ENCODE data around the gene PAPLN. TPM values are rescaled to one million over a fixed set of nuclear protein-coding genes. Genes with fewer than 3 reads are reported as not detected.

Gene PAPLN
- polyA plus RNA-seq, 1 experiment: 1.0 TPM

GRCh38 chr14:73269729-73270531 is 32.6 kb downstream of the PAPLN start:
- no peak for DNase-seq (ENCODE audit: low read depth)
- ChIA-PET POLR2A (no interaction called here), CTCF (interaction anchor here (1.5 kb wide), 1 partner anchor 202 kb away, joined by 7 read pairs; no protein-coding TSS in a partner anchor)
- H3K4me3 ChIP-seq (ENCODE audit: low read depth, low read length): peak overlapping the region; percentile 36
- no peaks in the 10 kb centered on the region for H3K27me3 ChIP-seq (ENCODE audit: control insufficient read depth, insufficient read depth, low read length)
- H3K36me3 ChIP-seq (ENCODE audit: control insufficient read depth, insufficient read depth, low read length): peaks cover 4% of the 10 kb centered on the region
- TF ChIP-seq CTCF (IDR thresholded peaks at IDR 0.05; ENCODE audit: insufficient read depth, low read depth, low read length): no peak

- peaks cover 14% of the 10 kb centered on the region for H3K36me3 ChIP-seq (ENCODE audit: control insufficient read depth, insufficient read depth, low read length)
- H3K4me3 ChIP-seq (ENCODE audit: low read depth, low read length): no peak overlapping the region
- no peaks in the 10 kb centered on the region for H3K27me3 ChIP-seq (ENCODE audit: control insufficient read depth, insufficient read depth, low read length)
- no peak for TF ChIP-seq CTCF (IDR thresholded peaks at IDR 0.05; ENCODE audit: insufficient read depth, low read depth, low read length)
- ChIA-PET POLR2A (no interaction called here), CTCF (interaction anchor here (0.6 to 2.6 kb wide), 4 partner anchors 10 to 199 kb away, joined by 3 to 6 read pairs (median 4); no protein-coding TSS in a partner anchor)
- DNase-seq (ENCODE audit: low read depth): no peak
These were observed 35.1 kb downstream of the PAPLN start for GRCh38 chr14:73272393-73272792.

DNA sequence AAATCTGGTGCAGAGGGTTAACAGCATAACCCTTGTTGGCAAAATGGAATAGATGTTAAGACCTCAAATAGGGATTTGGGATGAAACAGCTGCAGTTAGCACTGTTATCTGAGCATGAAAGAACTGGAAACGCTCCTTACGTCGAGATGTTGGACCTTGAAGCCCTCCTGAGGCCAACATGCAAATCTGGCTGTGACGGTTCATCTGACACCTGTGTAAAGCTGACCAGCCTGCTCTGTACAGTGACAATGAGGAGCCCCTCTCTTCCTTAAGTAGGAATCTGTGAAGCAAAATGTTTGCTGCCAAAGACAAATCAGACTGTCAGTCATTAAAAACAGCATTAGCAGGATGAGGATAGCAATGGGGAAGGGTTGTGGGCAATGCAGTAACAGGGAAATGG is 36.5 kb downstream of the PAPLN start:
- H3K4me3 ChIP-seq (ENCODE audit: low read depth, low read length): no peak overlapping the region
- POLR2A ChIA-PET: no interaction called here
- peaks cover 14% of the 10 kb centered on the region for H3K36me3 ChIP-seq (ENCODE audit: control insufficient read depth, insufficient read depth, low read length)
- CTCF ChIA-PET: interaction anchor here (1.5 to 2.6 kb wide), 2 partner anchors 9 to 34 kb away, joined by 3 to 6 read pairs; no protein-coding TSS in a partner anchor
- no peak for DNase-seq (ENCODE audit: low read depth)
- no peaks in the 10 kb centered on the region for H3K27me3 ChIP-seq (ENCODE audit: control insufficient read depth, insufficient read depth, low read length)
- no peak for TF ChIP-seq CTCF (IDR thresholded peaks at IDR 0.05; ENCODE audit: insufficient read depth, low read depth, low read length)

DNA sequence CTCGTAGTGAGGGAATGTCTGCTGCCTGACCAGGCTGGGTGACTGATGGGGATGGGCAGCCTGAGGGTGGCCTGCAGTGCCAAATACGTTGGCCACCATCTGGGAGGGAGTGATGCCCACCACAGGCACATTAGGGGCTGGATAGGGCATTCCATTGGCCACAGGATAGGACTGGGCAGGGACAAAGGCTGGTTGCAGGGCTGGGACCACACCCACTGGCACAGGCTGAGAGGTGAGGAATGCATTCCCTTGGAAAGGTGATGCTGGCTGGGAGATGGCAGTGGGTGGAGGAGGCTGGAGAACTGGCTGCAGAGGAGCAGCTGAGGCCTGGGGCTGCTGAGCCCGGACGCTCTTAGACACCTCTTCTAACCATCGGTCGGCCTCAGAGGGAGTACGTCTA is 39.5 kb downstream of the PAPLN start:
- DNase-seq (ENCODE audit: low read depth): no peak
- H3K36me3 ChIP-seq (ENCODE audit: control insufficient read depth, insufficient read depth, low read length): peaks cover 16% of the 10 kb centered on the region
- H3K27me3 ChIP-seq (ENCODE audit: control insufficient read depth, insufficient read depth, low read length): no peaks in the 10 kb centered on the region
- H3K4me3 ChIP-seq (ENCODE audit: low read depth, low read length): no peak overlapping the region
- TF ChIP-seq CTCF (IDR thresholded peaks at IDR 0.05; ENCODE audit: insufficient read depth, low read depth, low read length): no peak
- CTCF ChIA-PET: interaction anchor here (2.6 kb wide), 1 partner anchor 18 kb away, joined by 8 read pairs; no protein-coding TSS in a partner anchor
- POLR2A ChIA-PET: no interaction called here

DNA sequence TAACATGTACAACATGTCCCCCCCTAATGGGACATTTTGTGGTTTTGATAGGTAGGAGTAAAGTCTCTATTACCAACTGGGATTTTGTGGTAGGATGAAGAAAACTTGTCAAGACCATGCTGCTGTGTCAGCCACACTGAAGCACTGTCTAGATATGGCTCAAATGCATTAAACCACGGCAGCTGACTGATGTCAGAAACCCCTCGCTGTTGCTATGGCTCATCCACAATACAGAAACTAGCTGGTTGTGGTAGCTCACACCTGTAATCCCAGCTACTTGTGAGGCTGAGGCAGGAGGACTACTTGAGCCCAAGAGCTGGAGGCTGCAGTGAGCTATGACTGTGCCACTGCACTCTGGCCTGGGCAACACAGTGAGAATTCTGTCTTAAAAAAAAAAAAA is 40.1 kb downstream of the PAPLN start:
- Histone ChIP-seq H3K4me3 (ENCODE audit: low read depth, low read length) (no peak overlapping the region), H3K36me3 (ENCODE audit: control insufficient read depth, insufficient read depth, low read length) (peaks cover 20% of the 10 kb centered on the region), H3K27me3 (ENCODE audit: control insufficient read depth, insufficient read depth, low read length) (no peaks in the 10 kb centered on the region)
- CTCF ChIA-PET: interaction anchor here (0.7 to 2.6 kb wide), 2 partner anchors 18 to 195 kb away, joined by 3 to 8 read pairs; no protein-coding TSS in a partner anchor
- DNase-seq (ENCODE audit: low read depth): no peak
- POLR2A ChIA-PET: no interaction called here
- no peak for TF ChIP-seq CTCF (IDR thresholded peaks at IDR 0.05; ENCODE audit: insufficient read depth, low read depth, low read length)
